GM12864 (cell line): Measurements from ENCODE around the gene AK5.

ENCODE experiments used
- DNase-seq: peaks from one replicate; pipeline ENCODE4 v3.0.0-alpha.2; 2011; ENCODE audit warnings: low read depth
- H3K4me3 ChIP-seq: 2 replicates; pipeline ENCODE4 v1.5.1; 2011; ENCODE audit warnings: mild to moderate bottlenecking, low read depth, low read length, control low read depth
- CTCF ChIP-seq: IDR thresholded peaks from 2 replicates; pipeline ENCODE4 v1.5.1; 2011; ENCODE audit warnings: low read depth, mild to moderate bottlenecking, moderate library complexity, low read length, control low read depth, inconsistent platforms; ENCODE audit errors: missing control alignments

The AK5 gene

GRCh38 chr1:77348549-77348948, 66.7 kb downstream of the AK5 start:
- DNase-seq, result no peak
- no peak overlapping the region for H3K4me3 ChIP-seq
- no peak for TF ChIP-seq CTCF

GRCh38 chr1:77349275-77349674, 67.5 kb downstream of the AK5 start:
- no peak for DNase-seq

GRCh38 chr1:77350012-77350770, 68.4 kb downstream of the AK5 start:
- H3K4me3 ChIP-seq, result no peak overlapping the region
- no peak for DNase-seq
- no peak for TF ChIP-seq CTCF

More at GRCh38 chr1:77349275-77349674, 67.5 kb downstream of the AK5 start:
- H3K4me3 ChIP-seq, result no peak overlapping the region
- TF ChIP-seq CTCF, result no peak

- H3K4me3 ChIP-seq, result no peak overlapping the region
- DNase-seq, result no peak
- TF ChIP-seq CTCF, result no peak
Measured at GRCh38 chr1:77354536-77354935, 72.7 kb downstream of the AK5 start.

GRCh38 chr1:77355010-77355409, 73.2 kb downstream of the AK5 start:
- no peak overlapping the region for H3K4me3 ChIP-seq
- no peak for TF ChIP-seq CTCF
- no peak for DNase-seq

- no peak for TF ChIP-seq CTCF
- no peak overlapping the region for H3K4me3 ChIP-seq
- no peak for DNase-seq
Measured at GRCh38 chr1:77356136-77356535, 74.3 kb downstream of the AK5 start.

- TF ChIP-seq CTCF, result no peak
- no peak for DNase-seq
- no peak overlapping the region for H3K4me3 ChIP-seq
Measured at GRCh38 chr1:77360256-77360655, 78.4 kb downstream of the AK5 start.
